GM12878 (cell line): ENCODE results near the gene ERP27. TPM values are rescaled to one million over a fixed set of nuclear protein-coding genes. Genes with fewer than 3 reads are reported as not detected.

ENCODE experiments used
- ATAC-seq: fragments of 200-7000 bp; cut with Tn5 transposase; 3 replicates; pipeline ENCODE4 v1.9.1; 2020; ENCODE audit warnings: mild to moderate bottlenecking, moderate library complexity
- BruUV-seq: library from RNA; stranded (reverse); fragments of 400-500 nt; replicated peaks from 2 replicates; lab custom pipeline; 2021; lab: Mats Ljungman, UMichigan
- CTCF ChIA-PET: fragments of 300-600 bp; sonication (Branson Sonifier 250); formaldehyde crosslinking; extraction: SDS; loops from one replicate; lab custom pipeline; 2021; ENCODE audit warnings: inconsistent platforms; lab: Yijun Ruan, JAX
- POLR2A ChIA-PET: fragments of 350-600 bp; formaldehyde crosslinking; extraction: SDS; loops from one replicate; lab custom pipeline; 2021; ENCODE audit warnings: inconsistent platforms; lab: Charles Lee
- RAD21 ChIA-PET: fragments of 300-600 bp; sonication (Branson Sonifier 250); formaldehyde crosslinking; loops from one replicate; lab custom pipeline; 2023; ENCODE audit warnings: antibody characterized with exemption; ENCODE audit not compliant: unreplicated experiment; lab: Charles Lee
- SMC1A ChIA-PET: fragments of 300-600 bp; sonication (Branson Sonifier 250); formaldehyde crosslinking; loops from one replicate; lab custom pipeline; 2023; ENCODE audit not compliant: unreplicated experiment, uncharacterized antibody; lab: Charles Lee
- DNase-seq: peaks from one replicate; pipeline ENCODE4 v3.0.0-alpha.2; 2011; ENCODE audit warnings: low read depth, low spot score
- FAIRE-seq: peaks from 3 replicates; lab custom pipeline; 2011; peaks lifted over from hg19 to GRCh38; lab: Jason Lieb, UNC
- H2AFZ ChIP-seq: 2 replicates; pipeline ENCODE4 v1.6.0; 2011; ENCODE audit warnings: low read depth, low read length, control low read depth; ENCODE audit not compliant: control insufficient read depth
- H3K27ac ChIP-seq: 2 replicates; pipeline ENCODE4 v1.5.1; 2011; ENCODE audit warnings: control low read depth; ENCODE audit not compliant: control insufficient read depth, insufficient read depth
- H3K27me3 ChIP-seq, 2 experiments: replicated peaks in 1 of 2; 2 replicates each; pipeline versions ENCODE4 v1.6.0 to v1.6.1; 2011; ENCODE audit warnings: low read length in 1 of 2; ENCODE audit not compliant: control insufficient read depth in 2 of 2, insufficient read depth in 2 of 2
- H3K36me3 ChIP-seq, 2 experiments: 2 replicates each; pipeline ENCODE4 v1.5.1; 2011; ENCODE audit warnings: low read length in 1 of 2; ENCODE audit not compliant: control insufficient read depth in 2 of 2, insufficient read depth in 2 of 2
- H3K4me1 ChIP-seq: 2 replicates; pipeline ENCODE4 v1.6.1; 2011; ENCODE audit warnings: mild to moderate bottlenecking, low read length, moderate library complexity, mixed read lengths; ENCODE audit not compliant: control insufficient read depth, insufficient read depth
- H3K4me2 ChIP-seq: 2 replicates; pipeline ENCODE4 v1.6.0; 2011; ENCODE audit warnings: control low read depth; ENCODE audit not compliant: control insufficient read depth, insufficient read depth
- H3K4me3 ChIP-seq: fragments of 200-600 bp; sonication (generic); 2 replicates; pipeline ENCODE4 v1.5.1; 2016
- H3K79me2 ChIP-seq: 2 replicates; pipeline ENCODE4 v1.6.0; 2011; ENCODE audit warnings: low read length; ENCODE audit not compliant: control insufficient read depth, insufficient read depth
- H3K9ac ChIP-seq: 2 replicates; pipeline ENCODE4 v1.8.0; 2011; ENCODE audit warnings: low read length, control low read depth, mixed read lengths; ENCODE audit not compliant: control insufficient read depth, insufficient read depth
- H3K9me3 ChIP-seq: replicated peaks from 3 replicates; pipeline ENCODE4 v1.5.1; 2011; ENCODE audit warnings: mild to moderate bottlenecking, low read length; ENCODE audit not compliant: control insufficient read depth, insufficient read depth
- H4K20me1 ChIP-seq: 2 replicates; pipeline ENCODE4 v1.6.0; 2011; ENCODE audit not compliant: control insufficient read depth, insufficient read depth
- CBFB ChIP-seq: IDR thresholded peaks from 2 replicates; pipeline ENCODE4 v1.6.1; 2016; ENCODE audit warnings: antibody characterized with exemption, low read depth
- EED ChIP-seq: sonication (generic); IDR thresholded peaks from 2 replicates; pipeline ENCODE4 v1.6.1; 2016; ENCODE audit warnings: antibody characterized with exemption, low read depth
- IKZF1 ChIP-seq: fragments of 450-650 bp; conservative IDR thresholded peaks from 2 replicates; pipeline ENCODE4 v1.6.1; 2017; ENCODE audit warnings: antibody characterized with exemption, mild to moderate bottlenecking
- IRF3 ChIP-seq: fragments of 450-650 bp; IDR thresholded peaks from 2 replicates; pipeline ENCODE4 v1.6.1; 2014; ENCODE audit warnings: mild to moderate bottlenecking
- KDM1A ChIP-seq: fragments of 200-600 bp; sonication (generic); IDR thresholded peaks from 2 replicates; pipeline ENCODE4 v1.6.1; 2016; ENCODE audit warnings: borderline replicate concordance
- MEF2A ChIP-seq: IDR thresholded peaks from 2 replicates; pipeline ENCODE4 v1.6.1; 2011; ENCODE audit warnings: low read depth, mild to moderate bottlenecking, low read length, moderate library complexity; ENCODE audit not compliant: insufficient read depth
- PKNOX1 ChIP-seq: fragments of 450-650 bp; IDR thresholded peaks from 2 replicates; pipeline ENCODE4 v1.6.1; 2016; ENCODE audit warnings: mild to moderate bottlenecking
- SKIL ChIP-seq: fragments of 450-650 bp; IDR thresholded peaks from 2 replicates; pipeline ENCODE4 v1.6.1; 2017; ENCODE audit warnings: mild to moderate bottlenecking, low read depth, inconsistent platforms; ENCODE audit not compliant: poor library complexity, severe bottlenecking
- SMAD5 ChIP-seq: IDR thresholded peaks from 2 replicates; pipeline ENCODE4 v1.6.1; 2016; ENCODE audit warnings: antibody characterized with exemption, low read depth
- SMARCA5 ChIP-seq: fragments of 450-650 bp; IDR thresholded peaks from 2 replicates; pipeline ENCODE4 v1.6.1; 2017; ENCODE audit warnings: mild to moderate bottlenecking
- SUPT20H ChIP-seq: IDR thresholded peaks from 2 replicates; pipeline ENCODE4 v1.6.1; 2011; ENCODE audit warnings: low read depth, mild to moderate bottlenecking, low read length, moderate library complexity, borderline replicate concordance; ENCODE audit not compliant: control insufficient read depth
- TCF7 ChIP-seq: IDR thresholded peaks from 2 replicates; pipeline ENCODE4 v1.6.1; 2014; ENCODE audit warnings: antibody characterized with exemption, borderline replicate concordance
- ZNF217 ChIP-seq: fragments of 450-650 bp; IDR thresholded peaks from 2 replicates; pipeline ENCODE4 v1.6.1; 2017; ENCODE audit warnings: antibody characterized with exemption, mild to moderate bottlenecking
- ZNF592 ChIP-seq: fragments of 450-650 bp; IDR thresholded peaks from 2 replicates; pipeline ENCODE4 v1.6.1; 2017; ENCODE audit warnings: mild to moderate bottlenecking, moderate library complexity
- WGBS: methylation state at CpG from one replicate; pipeline ENCODE4 v1.1.6; 2016; ENCODE audit warnings: low lambda C conversion rate; ENCODE audit not compliant: insufficient replicate concordance, insufficient coverage; ENCODE audit errors: missing lambda C conversion rate; 5-methylcytosine and 5-hydroxymethylcytosine counted together
- in situ Hi-C: fragments of 300-500 bp; cut with MboI; formaldehyde crosslinking; loops from 9 replicates; pipeline ENCODE4 v1.14.3; 2018; ENCODE audit warnings: mixed read lengths
- intact Hi-C: fragments of 100-400 bp; cut with micrococcal nuclease; formaldehyde crosslinking; loops from one replicate; pipeline ENCODE4 v1.14.2; 2022; ENCODE audit not compliant: unreplicated experiment
- polyA plus RNA-seq, 11 experiments: library from polyadenylated mRNA; depleted of rRNA in 4 of 11; unstranded in 6 of 11; stranded (reverse) in 5 of 11; fragments of >200 nt; fragmentation: Nextera tagmentation in 4 of 11; fragmentation: Illumina TruSeq in 1 of 11; extraction: Ambion mirVana in 4 of 11; extraction: Trizol in 1 of 11; gene quantifications; 1 replicate in 1 of 11; 2 replicates in 10 of 11; pipeline versions ENCODE4 v1.2.1 to v1.2.3, GENCODE V29; 2011 to 2016; ENCODE audit warnings: inconsistent platforms in 2 of 11, missing spikeins in 2 of 11, low read depth in 1 of 11
- total RNA-seq, 4 experiments: library from RNA; depleted of rRNA in 3 of 4; stranded (reverse); fragments of >200 nt in 3 of 4; fragmentation: Illumina TruSeq in 1 of 4; extraction: Trizol in 1 of 4; gene quantifications; 2 replicates each; pipeline versions ENCODE4 v1.2.1 to v1.2.3, GENCODE V29; 2013 to 2021

The ERP27 gene
- total and polyA plus RNA-seq, 10 of the 15 experiments (the other 5 are each of a cell fraction or from before 2014, with no cell fraction given), result 0.91 to 2.4 (median 1.4) TPM

- TF ChIP-seq SKIL, result peak; percentile 52
Observed at GRCh38 chr12:14948672-14949071, 10.3 kb upstream of the ERP27 start (continued).

GRCh38 chr12:14946861-14947260 lies 8.5 kb upstream of the ERP27 start:
- H3K9ac ChIP-seq, result no peak overlapping the region
- peaks cover 54% of the 10 kb centered on the region for H3K79me2 ChIP-seq
- in situ Hi-C loops, result no loop called here
- no peak overlapping the region for H2AFZ ChIP-seq
- BruUV-seq, result no TSS peak
- peaks cover 18 to 51% of the 10 kb centered on the region in 2 experiments for H3K36me3 ChIP-seq
- H3K27ac ChIP-seq, result 0 out of 2 replicates have a peak overlapping the region, but pooled peaks have one; percentile 3
- no peaks in the 10 kb centered on the region for H4K20me1 ChIP-seq
- ChIA-PET SMC1A (interaction anchor here (0.9 to 3.4 kb wide), 7 partner anchors 9 to 173 kb away, joined by 3 to 33 read pairs (median 6); partner anchors contain the start of genes ERP27 and PDE6H), RAD21 (interaction anchor here (2.9 to 3.0 kb wide), 2 partner anchors 11 to 15 kb away, joined by 16 to 24 read pairs; partner anchors contain the start of gene ARHGDIB), CTCF (interaction anchor here (0.6 to 2.0 kb wide), 4 partner anchors 9 to 588 kb away, joined by 3 to 5 read pairs (median 4); no protein-coding TSS in a partner anchor), POLR2A (interaction anchor here (0.8 to 2.7 kb wide), 3 partner anchors 11 to 143 kb away, joined by 3 to 11 read pairs (median 4); partner anchors contain the start of genes ARHGDIB, C12orf60 and WBP11)
- WGBS, result 92% methylated on average over 1 of the region's 1 CpG
- TF ChIP-seq EED (no peak), CBFB (no peak), IKZF1 (no peak), SUPT20H (no peak), SMARCA5 (no peak), KDM1A (no peak), ZNF217 (no peak), ZNF592 (no peak), MEF2A (no peak), TCF7 (no peak), SMAD5 (no peak), IRF3 (no peak), PKNOX1 (no peak)
- H3K4me3 ChIP-seq, result no peak overlapping the region
- no peak for DNase-seq
- no peak overlapping the region for H3K4me2 ChIP-seq
- peaks cover 38% of the 10 kb centered on the region for H3K4me1 ChIP-seq
- no peak for ATAC-seq
- H3K27me3 ChIP-seq, result no peaks in the 10 kb centered on the region
- FAIRE-seq, result no peak
- intact Hi-C loops, result loop anchor here (2.0 kb wide), 1 partner anchor 14 kb away; the partner anchor contains the start of gene ARHGDIB
- H3K9me3 ChIP-seq, result no peaks in the 10 kb centered on the region
